ENCODE results near the gene CNOT10. TPM values are rescaled to one million over a fixed set of nuclear protein-coding genes. Genes with fewer than 3 reads are reported as not detected.
"Not testable (repeated sequence)": the region's sequence is repeated elsewhere in the genome, so short reads cannot be mapped to it uniquely, and the experiment has no call there.

CNOT10 gene
- total RNA-seq, 1 donor from 2014 or later = 48.7 TPM

DNA sequence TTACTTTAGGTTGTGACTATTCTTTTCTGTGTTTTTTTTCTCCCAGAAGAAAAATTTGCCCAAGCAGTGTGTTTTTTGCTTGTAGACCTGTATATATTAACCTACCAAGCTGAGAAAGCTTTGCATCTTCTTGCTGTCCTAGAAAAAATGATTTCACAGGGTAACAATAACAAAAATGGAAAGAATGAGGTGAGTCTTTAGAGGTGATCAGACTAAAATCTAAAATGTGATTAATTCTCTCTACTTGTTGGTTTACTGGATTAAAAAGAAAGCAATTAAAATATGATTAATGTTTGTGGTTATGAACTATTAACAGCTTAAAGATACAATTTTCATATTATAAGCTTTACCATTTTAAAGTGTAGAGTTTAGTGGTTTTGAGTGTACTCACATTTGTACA, 28.2 kb downstream of the CNOT10 start:
- TF ChIP-seq, protein P1, sequence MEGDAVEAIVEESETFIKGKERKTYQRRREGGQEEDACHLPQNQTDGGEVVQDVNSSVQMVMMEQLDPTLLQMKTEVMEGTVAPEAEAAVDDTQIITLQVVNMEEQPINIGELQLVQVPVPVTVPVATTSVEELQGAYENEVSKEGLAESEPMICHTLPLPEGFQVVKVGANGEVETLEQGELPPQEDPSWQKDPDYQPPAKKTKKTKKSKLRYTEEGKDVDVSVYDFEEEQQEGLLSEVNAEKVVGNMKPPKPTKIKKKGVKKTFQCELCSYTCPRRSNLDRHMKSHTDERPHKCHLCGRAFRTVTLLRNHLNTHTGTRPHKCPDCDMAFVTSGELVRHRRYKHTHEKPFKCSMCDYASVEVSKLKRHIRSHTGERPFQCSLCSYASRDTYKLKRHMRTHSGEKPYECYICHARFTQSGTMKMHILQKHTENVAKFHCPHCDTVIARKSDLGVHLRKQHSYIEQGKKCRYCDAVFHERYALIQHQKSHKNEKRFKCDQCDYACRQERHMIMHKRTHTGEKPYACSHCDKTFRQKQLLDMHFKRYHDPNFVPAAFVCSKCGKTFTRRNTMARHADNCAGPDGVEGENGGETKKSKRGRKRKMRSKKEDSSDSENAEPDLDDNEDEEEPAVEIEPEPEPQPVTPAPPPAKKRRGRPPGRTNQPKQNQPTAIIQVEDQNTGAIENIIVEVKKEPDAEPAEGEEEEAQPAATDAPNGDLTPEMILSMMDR (IDR thresholded peaks at IDR 0.05; ENCODE audit: unreplicated experiment) = no peak
- peaks cover 3% of the 10 kb centered on the region for H3K4me1 Mint-ChIP-seq
- no peaks in the 10 kb centered on the region for H3K27me3 Mint-ChIP-seq (ENCODE audit: low read depth)
- H3K36me3 Mint-ChIP-seq = peaks cover 42% of the 10 kb centered on the region
- H3K27ac Mint-ChIP-seq = no peak overlapping the region
- no peak overlapping the region for H3K4me3 Mint-ChIP-seq
- no peak for DNase-seq (ENCODE audit: low spot score in 2 of 2, unreplicated experiment in 2 of 2)
- no peaks in the 10 kb centered on the region for H3K9me3 Mint-ChIP-seq

DNA sequence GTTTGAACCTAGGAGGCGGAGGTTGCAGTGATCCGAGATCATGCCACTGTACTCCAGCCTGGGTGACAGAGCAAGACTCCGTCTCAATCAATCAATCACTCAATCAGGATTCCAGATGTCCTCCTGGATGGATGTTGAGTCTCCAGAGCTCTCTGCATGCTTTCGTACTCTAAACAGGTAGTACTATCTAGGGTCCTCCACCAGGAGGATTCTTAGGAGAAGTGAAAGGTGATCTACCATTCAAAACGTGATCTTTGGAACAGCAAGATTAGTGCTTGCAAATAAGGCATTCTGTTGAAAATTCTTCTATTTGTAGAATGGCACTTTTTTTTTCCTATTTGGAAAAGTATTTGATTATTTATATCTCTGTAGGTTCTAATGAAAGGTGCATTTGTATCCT, 34.3 kb downstream of the CNOT10 start:
- Mint-ChIP-seq H3K4me1 (no peaks in the 10 kb centered on the region), H3K27me3 (ENCODE audit: low read depth) (no peaks in the 10 kb centered on the region), H3K4me3 (no peak overlapping the region), H3K27ac (no peak overlapping the region), H3K36me3 (peaks cover 32% of the 10 kb centered on the region), H3K9me3 (no peaks in the 10 kb centered on the region)
- TF ChIP-seq, protein P1 (IDR thresholded peaks at IDR 0.05; ENCODE audit: unreplicated experiment) = no peak
- DNase-seq (ENCODE audit: low spot score in 2 of 2, unreplicated experiment in 2 of 2) = no peak

DNA sequence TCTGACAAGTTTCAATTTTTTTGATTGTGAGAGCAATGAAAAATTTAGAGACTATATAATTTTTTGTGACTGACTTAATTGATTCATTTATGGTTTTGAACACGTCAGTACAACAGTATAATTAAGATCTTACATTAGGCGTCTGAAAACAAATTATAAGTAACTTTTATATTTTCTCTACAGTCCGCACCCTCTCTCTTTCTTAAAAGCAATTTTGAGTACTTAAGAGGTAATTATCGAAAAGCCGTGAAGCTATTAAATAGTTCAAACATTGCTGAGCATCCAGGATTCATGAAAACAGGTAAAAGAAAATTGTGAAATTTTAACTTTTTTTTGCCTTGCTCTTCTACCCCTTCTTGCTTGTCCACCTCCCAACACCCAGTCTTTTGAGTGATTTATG, 34.9 kb downstream of the CNOT10 start:
- Mint-ChIP-seq H3K4me1 (no peaks in the 10 kb centered on the region), H3K4me3 (no peak overlapping the region), H3K36me3 (peaks cover 32% of the 10 kb centered on the region), H3K27ac (no peak overlapping the region), H3K27me3 (ENCODE audit: low read depth) (no peaks in the 10 kb centered on the region), H3K9me3 (no peaks in the 10 kb centered on the region)
- no peak for DNase-seq (ENCODE audit: low spot score in 2 of 2, unreplicated experiment in 2 of 2)
- TF ChIP-seq, protein P1 (IDR thresholded peaks at IDR 0.05; ENCODE audit: unreplicated experiment) = no peak

DNA sequence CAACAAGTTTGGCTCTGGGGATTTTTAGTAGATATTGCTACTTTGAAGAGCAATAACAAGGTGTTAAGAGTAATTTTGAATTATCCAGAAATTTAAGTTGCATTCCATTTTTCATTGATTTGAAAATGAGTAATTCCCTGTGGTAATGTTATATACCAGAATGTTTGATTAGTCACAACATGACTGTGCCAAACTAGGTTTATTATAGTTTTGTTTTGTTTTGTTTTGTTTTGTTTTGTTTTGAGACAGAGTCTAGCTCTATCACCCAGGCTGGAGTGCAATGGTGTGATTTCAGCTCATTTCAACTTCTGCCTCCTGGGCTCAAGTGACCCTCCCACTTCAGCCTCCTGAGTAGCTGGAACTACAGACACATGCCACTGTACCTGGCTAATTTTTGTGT, 40.7 kb downstream of the CNOT10 start:
- H3K9me3 Mint-ChIP-seq = no peaks in the 10 kb centered on the region
- H3K27ac Mint-ChIP-seq = no peak overlapping the region
- no peaks in the 10 kb centered on the region for H3K27me3 Mint-ChIP-seq (ENCODE audit: low read depth)
- H3K4me1 Mint-ChIP-seq = no peaks in the 10 kb centered on the region
- H3K4me3 Mint-ChIP-seq = no peak overlapping the region
- DNase-seq (ENCODE audit: low spot score in 2 of 2, unreplicated experiment in 2 of 2) = no peak
- TF ChIP-seq, protein P1 (IDR thresholded peaks at IDR 0.05; ENCODE audit: unreplicated experiment) = no peak
- peaks cover 27% of the 10 kb centered on the region for H3K36me3 Mint-ChIP-seq

DNA sequence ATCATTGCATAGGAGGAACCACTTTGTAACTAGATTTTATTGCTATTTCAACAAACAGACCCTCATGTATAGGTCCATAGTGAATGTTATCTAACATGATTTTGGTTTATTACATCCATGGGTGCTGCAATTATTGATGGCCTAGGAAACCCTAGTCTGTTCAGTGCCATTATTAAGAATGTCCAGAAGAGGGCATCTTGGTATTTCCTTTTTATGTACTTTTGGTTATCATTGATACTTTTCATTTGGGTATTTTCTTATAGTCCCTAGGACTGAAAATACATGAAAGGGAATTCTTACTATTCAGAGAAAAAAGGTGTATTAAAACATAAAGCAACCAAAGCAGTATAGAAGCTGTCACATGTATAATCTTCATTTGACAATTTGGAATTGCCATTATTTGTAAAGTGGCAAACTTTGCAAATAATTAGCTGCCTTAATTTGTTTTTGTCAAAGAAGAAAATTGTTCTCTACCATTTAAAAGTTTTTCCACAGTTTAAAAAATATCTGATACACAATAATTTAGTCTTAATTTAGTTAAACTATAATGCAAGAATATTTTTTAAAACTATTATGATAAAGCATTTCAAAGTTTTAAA, 48.7 kb downstream of the CNOT10 start:
- Mint-ChIP-seq H3K9me3 (no peaks in the 10 kb centered on the region), H3K4me1 (no peaks in the 10 kb centered on the region), H3K27me3 (ENCODE audit: low read depth) (no peaks in the 10 kb centered on the region), H3K36me3 (peaks cover 22% of the 10 kb centered on the region), H3K4me3 (no peak overlapping the region), H3K27ac (no peak overlapping the region)
- TF ChIP-seq, protein P1 (IDR thresholded peaks at IDR 0.05; ENCODE audit: unreplicated experiment) = peak; percentile 28
- DNase-seq (ENCODE audit: low spot score in 2 of 2, unreplicated experiment in 2 of 2) = no peak

DNA sequence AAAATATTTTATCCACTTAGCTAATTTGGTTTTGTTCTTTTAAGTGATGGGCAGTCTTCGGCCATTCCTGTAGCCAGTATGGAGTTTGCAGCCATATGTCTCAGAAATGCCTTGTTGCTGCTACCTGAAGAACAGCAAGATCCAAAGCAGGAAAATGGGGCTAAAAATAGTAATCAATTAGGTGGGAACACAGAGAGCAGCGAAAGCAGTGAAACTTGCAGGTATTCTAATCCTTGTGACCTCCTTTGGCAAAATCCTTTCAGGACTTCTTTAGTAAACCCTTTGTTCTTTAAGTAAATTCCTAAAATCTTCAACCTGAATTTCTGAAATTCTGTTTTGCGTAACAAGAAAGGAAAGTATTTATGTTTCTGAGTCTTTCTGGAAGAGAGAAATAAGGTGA, 49.8 kb downstream of the CNOT10 start:
- Mint-ChIP-seq H3K27me3 (ENCODE audit: low read depth) (no peaks in the 10 kb centered on the region), H3K36me3 (peaks cover 21% of the 10 kb centered on the region), H3K27ac (no peak overlapping the region), H3K4me3 (no peak overlapping the region), H3K4me1 (no peaks in the 10 kb centered on the region), H3K9me3 (no peaks in the 10 kb centered on the region)
- no peak for DNase-seq (ENCODE audit: low spot score in 2 of 2, unreplicated experiment in 2 of 2)
- TF ChIP-seq, protein P1 (IDR thresholded peaks at IDR 0.05; ENCODE audit: unreplicated experiment) = no peak

DNA sequence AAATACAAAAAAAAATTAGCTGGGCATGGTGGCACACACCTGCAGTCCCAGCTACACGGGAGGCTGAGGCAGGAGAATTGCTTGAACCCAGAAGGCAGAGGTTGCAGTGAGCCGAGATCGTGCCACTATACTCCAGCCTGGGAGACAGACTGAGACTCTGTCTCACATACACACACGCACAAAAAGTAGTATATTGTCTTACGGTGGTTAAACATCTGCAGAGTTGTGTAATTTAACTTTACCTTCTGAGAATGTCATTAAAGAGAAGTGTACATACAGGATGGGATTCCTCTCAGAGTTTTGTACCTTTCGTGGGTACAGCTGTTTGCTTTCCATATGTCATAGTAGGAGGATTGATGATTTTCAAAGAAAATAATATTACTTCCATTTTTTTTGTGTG, 58.5 kb downstream of the CNOT10 start:
- H3K27me3 Mint-ChIP-seq (ENCODE audit: low read depth); DNase-seq (ENCODE audit: low spot score in 2 of 2, unreplicated experiment in 2 of 2); H3K27ac Mint-ChIP-seq; H3K9me3 Mint-ChIP-seq; H3K4me3 Mint-ChIP-seq; H3K4me1 Mint-ChIP-seq: not testable (repeated sequence)
- peaks cover 43% of the 10 kb centered on the region for H3K36me3 Mint-ChIP-seq

All from mesothelial cell of epicardium (in vitro differentiated cells).